ENCODE measurements around the gene FBXO40. TPM values are rescaled to one million over a fixed set of nuclear protein-coding genes. Genes with fewer than 3 reads are reported as not detected.

FBXO40 gene
- total and polyA plus RNA-seq, 2 experiments from 2014 or later: 0.03 TPM; not detected in 1

GRCh38 chr3:121604759-121605158 is 11.6 kb downstream of the FBXO40 start:
- Histone ChIP-seq H3F3A (replicated peaks; ENCODE audit: low read depth) (no peaks in the 10 kb centered on the region), H3K79me2 (replicated peaks; ENCODE audit: insufficient read depth) (no peaks in the 10 kb centered on the region), H4K20me1 (replicated peaks; ENCODE audit: insufficient read depth) (no peaks in the 10 kb centered on the region), H3K9me2 (ENCODE audit: insufficient read depth) (peaks cover 15% of the 10 kb centered on the region), H3K4me1 (ENCODE audit: insufficient read depth) (peaks cover 19% of the 10 kb centered on the region), H3K4me2 (no peak overlapping the region), H3K27ac (ENCODE audit: low read depth) (no peak overlapping the region), H2AFZ (no peak overlapping the region), H3K36me3 (ENCODE audit: insufficient read depth) (no peaks in the 10 kb centered on the region), H3K4me3 (no peak overlapping the region), H3K27me3 (ENCODE audit: insufficient read depth) (no peaks in the 10 kb centered on the region)
- DNase-seq (ENCODE audit: low spot score) (no peak), ATAC-seq (no peak)
- Mint-ChIP-seq H3K36me3 (ENCODE audit: low read depth) (no peaks in the 10 kb centered on the region; the same call in 2 of the 3 replicates), H3K4me3 (no peak overlapping the region), H3K27me3 (ENCODE audit: insufficient read depth, low read depth, poor library complexity) (peaks cover 2% of the 10 kb centered on the region), H3K27ac (no peak overlapping the region), H3K4me1 (peaks cover 18% of the 10 kb centered on the region), H3K9me3 (no peaks in the 10 kb centered on the region)
- no peak for TF ChIP-seq EZH2 (IDR thresholded peaks at IDR 0.05; ENCODE audit: low read depth, unreplicated experiment)

- Histone ChIP-seq H3K36me3 (ENCODE audit: insufficient read depth) (no peaks in the 10 kb centered on the region), H3K4me3 (no peak overlapping the region), H4K20me1 (replicated peaks; ENCODE audit: insufficient read depth) (no peaks in the 10 kb centered on the region), H3K79me2 (replicated peaks; ENCODE audit: insufficient read depth) (no peaks in the 10 kb centered on the region), H3K27ac (ENCODE audit: low read depth) (no peak overlapping the region), H2AFZ (no peak overlapping the region), H3K27me3 (ENCODE audit: insufficient read depth) (no peaks in the 10 kb centered on the region), H3K4me2 (no peak overlapping the region), H3F3A (replicated peaks; ENCODE audit: low read depth) (no peaks in the 10 kb centered on the region), H3K9me2 (ENCODE audit: insufficient read depth) (peaks cover 15% of the 10 kb centered on the region), H3K4me1 (ENCODE audit: insufficient read depth) (peaks cover 20% of the 10 kb centered on the region)
- DNase-seq (ENCODE audit: low spot score) (no peak), ATAC-seq (no peak)
- Mint-ChIP-seq H3K4me1 (peaks cover 15% of the 10 kb centered on the region), H3K9me3 (no peaks in the 10 kb centered on the region), H3K27me3 (ENCODE audit: insufficient read depth, low read depth, poor library complexity) (peaks cover 2% of the 10 kb centered on the region), H3K36me3 (ENCODE audit: low read depth) (no peaks in the 10 kb centered on the region; the same call in 2 of the 3 replicates), H3K27ac (no peak overlapping the region), H3K4me3 (no peak overlapping the region)
- TF ChIP-seq POLR2AphosphoS5 (IDR thresholded peaks at IDR 0.05; ENCODE audit: low read depth) (no peak), JUNB (IDR thresholded peaks at IDR 0.05; ENCODE audit: unreplicated experiment) (no peak), NANOG (IDR thresholded peaks at IDR 0.05; ENCODE audit: borderline replicate concordance) (no peak), ZNF114 (CRISPR knock-in tag; IDR thresholded peaks at IDR 0.05) (no peak), STAT1 (IDR thresholded peaks at IDR 0.05; ENCODE audit: unreplicated experiment) (no peak), CTCF (conservative IDR thresholded peaks at IDR 0.05; ENCODE audit: low read depth in 2 of 2) (no peak), CREB1 (CRISPR knock-in tag; IDR thresholded peaks at IDR 0.05; ENCODE audit: low read depth) (no peak)
- TF ChIP-seq, protein P1, sequence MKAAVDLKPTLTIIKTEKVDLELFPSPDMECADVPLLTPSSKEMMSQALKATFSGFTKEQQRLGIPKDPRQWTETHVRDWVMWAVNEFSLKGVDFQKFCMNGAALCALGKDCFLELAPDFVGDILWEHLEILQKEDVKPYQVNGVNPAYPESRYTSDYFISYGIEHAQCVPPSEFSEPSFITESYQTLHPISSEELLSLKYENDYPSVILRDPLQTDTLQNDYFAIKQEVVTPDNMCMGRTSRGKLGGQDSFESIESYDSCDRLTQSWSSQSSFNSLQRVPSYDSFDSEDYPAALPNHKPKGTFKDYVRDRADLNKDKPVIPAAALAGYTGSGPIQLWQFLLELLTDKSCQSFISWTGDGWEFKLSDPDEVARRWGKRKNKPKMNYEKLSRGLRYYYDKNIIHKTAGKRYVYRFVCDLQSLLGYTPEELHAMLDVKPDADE (IDR thresholded peaks at IDR 0.05): no peak
- TF ChIP-seq, protein P2, sequence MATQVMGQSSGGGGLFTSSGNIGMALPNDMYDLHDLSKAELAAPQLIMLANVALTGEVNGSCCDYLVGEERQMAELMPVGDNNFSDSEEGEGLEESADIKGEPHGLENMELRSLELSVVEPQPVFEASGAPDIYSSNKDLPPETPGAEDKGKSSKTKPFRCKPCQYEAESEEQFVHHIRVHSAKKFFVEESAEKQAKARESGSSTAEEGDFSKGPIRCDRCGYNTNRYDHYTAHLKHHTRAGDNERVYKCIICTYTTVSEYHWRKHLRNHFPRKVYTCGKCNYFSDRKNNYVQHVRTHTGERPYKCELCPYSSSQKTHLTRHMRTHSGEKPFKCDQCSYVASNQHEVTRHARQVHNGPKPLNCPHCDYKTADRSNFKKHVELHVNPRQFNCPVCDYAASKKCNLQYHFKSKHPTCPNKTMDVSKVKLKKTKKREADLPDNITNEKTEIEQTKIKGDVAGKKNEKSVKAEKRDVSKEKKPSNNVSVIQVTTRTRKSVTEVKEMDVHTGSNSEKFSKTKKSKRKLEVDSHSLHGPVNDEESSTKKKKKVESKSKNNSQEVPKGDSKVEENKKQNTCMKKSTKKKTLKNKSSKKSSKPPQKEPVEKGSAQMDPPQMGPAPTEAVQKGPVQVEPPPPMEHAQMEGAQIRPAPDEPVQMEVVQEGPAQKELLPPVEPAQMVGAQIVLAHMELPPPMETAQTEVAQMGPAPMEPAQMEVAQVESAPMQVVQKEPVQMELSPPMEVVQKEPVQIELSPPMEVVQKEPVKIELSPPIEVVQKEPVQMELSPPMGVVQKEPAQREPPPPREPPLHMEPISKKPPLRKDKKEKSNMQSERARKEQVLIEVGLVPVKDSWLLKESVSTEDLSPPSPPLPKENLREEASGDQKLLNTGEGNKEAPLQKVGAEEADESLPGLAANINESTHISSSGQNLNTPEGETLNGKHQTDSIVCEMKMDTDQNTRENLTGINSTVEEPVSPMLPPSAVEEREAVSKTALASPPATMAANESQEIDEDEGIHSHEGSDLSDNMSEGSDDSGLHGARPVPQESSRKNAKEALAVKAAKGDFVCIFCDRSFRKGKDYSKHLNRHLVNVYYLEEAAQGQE (IDR thresholded peaks at IDR 0.05; ENCODE audit: unreplicated experiment): no peak
Observed at GRCh38 chr3:121606106-121606505, 12.9 kb downstream of the FBXO40 start.

Data from GM23338 (cell line).